ENCODE results near the gene NPEPL1. TPM values are rescaled to one million over a fixed set of nuclear protein-coding genes. Genes with fewer than 3 reads are reported as not detected.

NPEPL1 gene
- total RNA-seq, 1 donor from 2014 or later = 41.6 TPM

- ATAC-seq = no peak
- intact Hi-C loops (cut with DNase I) = no loop called here
- H3K27ac ChIP-seq = no peak overlapping the region
These were observed 32.8 kb upstream of the NPEPL1 start for GRCh38 chr20:58659841-58660240.

GRCh38 chr20:58660855-58661597 is 31.6 kb upstream of the NPEPL1 start:
- Histone ChIP-seq H3K36me3 (peaks cover 40% of the 10 kb centered on the region), H3K27ac (no peak overlapping the region), H3K4me1 (peaks cover 24% of the 10 kb centered on the region), H3K4me3 (no peak overlapping the region), H3K27me3 (no peaks in the 10 kb centered on the region), H3K9me3 (no peaks in the 10 kb centered on the region)
- ATAC-seq (no peak), DNase-seq (no peak)
- TF ChIP-seq, protein P1, sequence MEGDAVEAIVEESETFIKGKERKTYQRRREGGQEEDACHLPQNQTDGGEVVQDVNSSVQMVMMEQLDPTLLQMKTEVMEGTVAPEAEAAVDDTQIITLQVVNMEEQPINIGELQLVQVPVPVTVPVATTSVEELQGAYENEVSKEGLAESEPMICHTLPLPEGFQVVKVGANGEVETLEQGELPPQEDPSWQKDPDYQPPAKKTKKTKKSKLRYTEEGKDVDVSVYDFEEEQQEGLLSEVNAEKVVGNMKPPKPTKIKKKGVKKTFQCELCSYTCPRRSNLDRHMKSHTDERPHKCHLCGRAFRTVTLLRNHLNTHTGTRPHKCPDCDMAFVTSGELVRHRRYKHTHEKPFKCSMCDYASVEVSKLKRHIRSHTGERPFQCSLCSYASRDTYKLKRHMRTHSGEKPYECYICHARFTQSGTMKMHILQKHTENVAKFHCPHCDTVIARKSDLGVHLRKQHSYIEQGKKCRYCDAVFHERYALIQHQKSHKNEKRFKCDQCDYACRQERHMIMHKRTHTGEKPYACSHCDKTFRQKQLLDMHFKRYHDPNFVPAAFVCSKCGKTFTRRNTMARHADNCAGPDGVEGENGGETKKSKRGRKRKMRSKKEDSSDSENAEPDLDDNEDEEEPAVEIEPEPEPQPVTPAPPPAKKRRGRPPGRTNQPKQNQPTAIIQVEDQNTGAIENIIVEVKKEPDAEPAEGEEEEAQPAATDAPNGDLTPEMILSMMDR (IDR thresholded peaks at IDR 0.05) = no peak
- intact Hi-C loops (cut with DNase I) = no loop called here

More at GRCh38 chr20:58659841-58660240, 32.8 kb upstream of the NPEPL1 start:
- H3K36me3 ChIP-seq = peaks cover 45% of the 10 kb centered on the region
- no peak for DNase-seq
- H3K9me3 ChIP-seq = no peaks in the 10 kb centered on the region
- TF ChIP-seq, protein P1 (IDR thresholded peaks at IDR 0.05) = no peak
- no peaks in the 10 kb centered on the region for H3K27me3 ChIP-seq
- peaks cover 34% of the 10 kb centered on the region for H3K4me1 ChIP-seq
- no peak overlapping the region for H3K4me3 ChIP-seq

- DNase-seq (no peak), ATAC-seq (peak; percentile 53)
- intact Hi-C loops (cut with DNase I) = no loop called here
- TF ChIP-seq, protein P1 (IDR thresholded peaks at IDR 0.05) = no peak
- Histone ChIP-seq H3K9me3 (no peaks in the 10 kb centered on the region), H3K36me3 (peaks cover 40% of the 10 kb centered on the region), H3K27me3 (no peaks in the 10 kb centered on the region), H3K27ac (no peak overlapping the region), H3K4me1 (peaks cover 24% of the 10 kb centered on the region), H3K4me3 (no peak overlapping the region)
These were observed 30.8 kb upstream of the NPEPL1 start for GRCh38 chr20:58661598-58662473.

- H3K36me3 ChIP-seq = peaks cover 51% of the 10 kb centered on the region
- TF ChIP-seq, protein P1 (IDR thresholded peaks at IDR 0.05) = no peak
These were observed 28.3 kb upstream of the NPEPL1 start for GRCh38 chr20:58664331-58664730.

DNA sequence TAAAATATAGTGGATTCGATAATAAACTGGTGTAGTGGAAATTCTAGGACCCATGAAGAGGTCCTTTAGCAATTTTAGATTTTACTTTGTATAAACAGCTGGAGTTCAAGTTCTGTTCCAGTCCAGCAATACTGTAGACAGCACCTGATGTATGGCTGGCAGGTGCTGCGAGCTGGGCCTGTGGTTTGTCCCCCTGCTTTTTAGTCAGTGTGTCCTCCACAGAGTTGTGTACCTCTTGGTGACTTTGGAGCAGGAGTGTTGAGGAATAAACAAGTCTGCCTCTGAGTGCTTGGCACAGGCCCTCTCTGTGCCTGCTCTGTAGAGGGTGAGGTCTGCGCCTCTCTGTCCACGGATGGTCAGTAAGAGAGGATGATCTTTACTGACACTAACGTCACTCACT is 27.7 kb upstream of the NPEPL1 start:
- Histone ChIP-seq H3K27ac (no peak overlapping the region), H3K9me3 (no peaks in the 10 kb centered on the region), H3K4me1 (peaks cover 9% of the 10 kb centered on the region), H3K27me3 (no peaks in the 10 kb centered on the region), H3K4me3 (no peak overlapping the region), H3K36me3 (peaks cover 55% of the 10 kb centered on the region)
- no peak for DNase-seq
- intact Hi-C loops (cut with DNase I) = no loop called here
- ATAC-seq = no peak
- TF ChIP-seq, protein P1 (IDR thresholded peaks at IDR 0.05) = no peak

More at GRCh38 chr20:58664331-58664730, 28.3 kb upstream of the NPEPL1 start:
- H3K9me3 ChIP-seq = no peaks in the 10 kb centered on the region
- intact Hi-C loops (cut with DNase I) = no loop called here
- ATAC-seq = no peak
- no peaks in the 10 kb centered on the region for H3K27me3 ChIP-seq
- H3K27ac ChIP-seq = no peak overlapping the region
- H3K4me3 ChIP-seq = no peak overlapping the region
- H3K4me1 ChIP-seq = peaks cover 9% of the 10 kb centered on the region
- DNase-seq = no peak

All from upper lobe of right lung (tissue), 1 donor.